Neural progenitor cell (in vitro differentiated cells): Measurements from ENCODE around the gene MYBBP1A.

Source experiments
- CTCF ChIP-seq: fragments of 200-600 bp; sonication (generic); IDR thresholded peaks from 2 replicates; pipeline ENCODE4 v1.5.1; 2017; ENCODE audit warnings: antibody characterized with exemption, mild to moderate bottlenecking
- EZH2 ChIP-seq: fragments of 200-600 bp; sonication (generic); IDR thresholded peaks from 2 replicates; pipeline ENCODE4 v1.6.1; 2017; ENCODE audit warnings: antibody characterized with exemption, mild to moderate bottlenecking, moderate library complexity
- EZH2phosphoT487 ChIP-seq: fragments of 200-600 bp; sonication (generic); IDR thresholded peaks from 2 replicates; pipeline ENCODE4 v1.6.1; 2017; ENCODE audit warnings: antibody characterized with exemption

GRCh38 chr17:4593021-4593421 lies 37.8 kb upstream of the MYBBP1A start:
- TF ChIP-seq CTCF, result no peak
- no peak for TF ChIP-seq EZH2phosphoT487
- TF ChIP-seq EZH2, result no peak
